ENCODE results near the gene ICOSLG.
"Not testable (repeated sequence)": the region's sequence is repeated elsewhere in the genome, so short reads cannot be mapped to it uniquely, and the experiment has no call there.

Gene ICOSLG

DNA sequence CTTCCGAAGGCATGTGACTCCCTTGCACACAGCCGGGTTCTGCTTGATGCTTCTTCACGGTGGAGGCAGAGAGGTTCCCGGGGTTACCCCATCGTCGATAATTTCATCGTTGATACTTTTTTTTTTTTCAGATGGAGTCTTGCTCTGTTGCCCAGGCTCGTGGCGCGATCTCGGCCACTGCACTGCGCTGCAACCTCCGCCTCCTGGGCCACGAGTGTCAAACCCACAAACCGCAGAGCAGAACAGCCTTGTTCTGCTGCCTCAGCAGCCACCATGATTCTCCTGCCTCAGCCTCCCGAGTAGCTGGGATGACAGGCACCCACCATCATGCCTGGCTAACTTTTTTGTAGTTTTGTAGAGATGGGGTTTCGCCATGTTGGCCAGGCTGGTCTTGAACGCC lies 20.1 kb downstream of the ICOSLG start:
- not testable (repeated sequence) for DNase-seq

DNA sequence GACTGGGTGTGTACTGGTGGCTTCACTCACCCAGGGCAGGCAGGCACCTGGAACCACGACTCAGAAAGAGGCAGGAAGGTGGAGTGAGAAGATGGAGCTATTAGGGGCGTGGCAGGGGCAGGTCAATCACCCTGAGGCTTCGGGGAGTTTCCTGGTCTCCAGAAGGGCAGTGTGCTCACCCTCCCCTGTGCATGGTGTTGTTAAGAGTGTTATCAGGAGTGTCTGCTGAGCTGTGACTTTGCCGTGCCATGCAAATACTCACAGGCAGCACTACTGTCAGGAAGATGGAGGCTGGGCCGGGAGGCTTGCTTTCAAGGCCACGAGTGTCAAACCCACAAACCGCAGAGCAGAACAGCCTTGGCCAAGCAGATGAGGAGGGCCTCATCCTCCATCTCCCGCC lies 22.3 kb downstream of the ICOSLG start:
- DNase-seq, result not testable (repeated sequence)

DNA sequence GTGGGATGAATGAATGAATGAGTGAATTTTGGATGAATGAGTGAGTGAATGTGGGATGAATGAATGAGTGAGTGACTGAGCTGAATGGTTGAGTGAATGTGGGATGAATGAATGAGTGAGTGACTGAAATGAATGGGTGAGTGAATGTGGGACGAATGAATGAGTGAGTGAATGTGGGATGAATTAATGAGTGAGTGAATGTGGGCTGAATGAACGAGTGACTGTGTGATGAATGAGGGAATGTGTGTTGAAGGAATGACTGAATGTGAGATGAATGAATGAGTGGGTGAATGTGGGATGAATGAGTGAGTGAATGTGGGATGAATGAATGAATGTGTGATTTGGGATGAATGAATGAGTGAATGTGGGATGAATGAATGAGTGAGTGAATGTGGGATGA lies 28.8 kb downstream of the ICOSLG start:
- DNase-seq, result not testable (repeated sequence)

DNA sequence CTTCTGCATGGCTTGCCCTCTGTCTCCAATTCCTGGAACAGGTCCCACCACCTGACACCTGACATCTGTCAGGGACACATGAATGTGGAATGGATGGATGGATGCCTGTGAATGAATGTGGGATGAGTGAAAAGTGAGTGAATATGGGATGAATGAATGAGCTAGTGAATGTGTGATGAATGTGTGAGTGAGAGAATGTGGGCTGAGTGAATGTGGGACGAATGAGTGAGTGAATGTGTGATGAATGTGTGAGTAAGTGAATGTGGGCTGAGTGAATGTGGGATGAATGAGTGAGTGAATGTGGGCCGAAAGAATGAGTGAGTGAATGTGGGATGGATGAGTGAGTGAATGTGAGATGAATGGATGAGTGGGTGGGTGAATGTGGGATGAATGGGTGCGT lies 29.2 kb downstream of the ICOSLG start:
- DNase-seq, result not testable (repeated sequence)

DNA sequence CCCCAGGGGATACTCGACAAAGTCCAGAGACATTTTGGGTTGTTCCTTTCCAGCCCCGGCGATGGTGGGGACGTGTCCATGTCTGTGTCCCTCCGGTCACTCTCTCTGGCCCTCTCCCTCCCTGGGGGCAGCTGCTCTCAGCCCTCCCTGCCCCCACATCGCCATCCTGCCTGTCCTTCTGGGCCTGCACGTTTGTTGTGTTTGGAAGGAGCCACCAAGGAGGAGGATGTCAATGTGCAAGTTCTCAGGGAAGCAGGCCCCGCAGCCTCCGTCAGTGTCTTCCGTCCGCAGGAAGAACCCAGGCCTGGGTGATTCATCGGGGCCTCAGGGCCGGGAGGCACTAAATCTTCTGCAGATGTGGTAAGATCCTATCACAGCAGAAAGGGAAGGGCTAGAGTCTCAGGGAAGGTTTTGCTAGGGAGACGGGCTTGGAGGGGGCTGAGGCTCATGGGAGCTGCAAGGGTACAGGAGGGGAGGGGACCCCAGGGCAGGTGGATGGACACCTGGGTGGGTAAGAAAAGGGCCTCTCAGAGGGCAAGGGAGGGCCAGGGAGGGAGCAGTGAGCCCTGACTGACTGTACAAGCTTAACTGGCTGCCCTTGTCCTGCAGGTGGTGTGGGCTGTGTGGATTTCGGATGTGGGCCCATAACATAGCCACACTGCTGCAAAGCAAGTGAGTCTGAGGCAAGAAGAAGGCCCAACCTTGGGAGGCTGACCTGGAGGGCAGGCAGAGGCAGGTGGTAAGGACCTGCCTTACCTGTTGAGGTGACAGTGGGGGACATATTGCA lies 32.7 kb downstream of the ICOSLG start:
- DNase-seq, result peak; percentile 6

DNA sequence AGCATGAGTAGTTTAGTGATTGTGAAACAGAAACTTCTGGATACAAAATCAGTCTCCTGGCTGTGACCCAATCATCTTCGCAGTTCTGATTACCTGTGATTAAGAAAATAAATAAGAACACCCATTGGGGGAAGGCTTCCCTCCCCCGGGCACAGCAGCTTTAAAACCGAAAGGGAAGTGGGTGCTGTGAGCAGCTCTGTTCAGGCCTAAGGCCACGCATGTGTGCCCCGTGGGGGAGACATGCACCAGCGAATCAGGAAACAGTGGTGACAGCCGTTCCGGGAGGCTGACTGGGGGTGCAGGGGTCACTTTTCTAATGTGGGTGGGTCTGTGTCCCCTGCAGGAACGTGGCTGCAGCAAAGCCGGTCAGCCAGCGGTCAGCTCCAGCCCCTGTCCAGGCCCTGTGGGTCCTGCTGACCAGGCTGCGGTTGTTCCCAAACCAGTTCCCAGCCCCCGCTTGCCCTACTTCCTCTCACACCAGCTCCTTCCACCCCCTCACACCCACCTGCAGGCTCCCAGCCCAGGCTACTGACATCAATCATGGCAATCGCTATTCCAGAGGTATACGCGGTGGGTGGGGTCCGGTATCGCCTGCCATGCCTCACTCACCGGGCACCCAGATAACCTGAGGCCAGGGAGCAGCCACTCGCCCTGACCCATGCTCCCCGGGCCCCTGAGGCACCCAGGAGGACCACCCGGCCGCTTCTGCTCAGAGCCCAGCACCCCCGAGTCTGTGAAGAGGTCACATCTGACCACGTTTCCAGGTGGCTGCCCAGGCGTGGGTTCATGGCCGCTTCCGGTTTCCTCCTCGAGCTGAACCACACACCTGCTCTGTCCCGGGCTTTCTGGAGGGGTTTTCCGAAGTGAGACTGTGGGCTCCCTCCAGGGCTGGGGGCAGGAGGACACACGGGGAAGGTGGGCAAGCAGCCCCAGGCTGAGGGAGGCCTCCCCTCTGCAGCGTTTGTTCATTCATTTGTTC lies 33.8 kb downstream of the ICOSLG start:
- not testable (repeated sequence) for DNase-seq

DNA sequence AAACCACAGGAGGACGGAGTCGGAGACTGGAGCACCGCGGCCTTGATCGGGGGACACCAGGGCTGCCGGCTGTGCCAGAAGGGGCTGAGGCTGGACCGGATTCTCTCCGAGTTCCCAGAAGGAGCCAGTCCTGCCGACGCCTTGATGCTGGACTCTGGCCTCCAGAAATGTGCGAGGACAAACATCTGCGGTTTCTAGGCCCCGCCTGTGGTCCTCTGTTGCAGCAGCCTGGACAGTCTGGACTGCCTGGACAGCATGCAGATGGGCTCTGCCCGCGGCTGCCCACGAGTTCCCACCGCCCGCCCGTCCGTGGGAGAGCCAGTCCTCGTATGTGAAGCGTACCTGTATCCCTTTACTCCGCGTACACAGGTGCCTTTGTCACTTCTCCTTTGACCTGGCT lies 34.6 kb downstream of the ICOSLG start:
- not testable (repeated sequence) for DNase-seq

DNA sequence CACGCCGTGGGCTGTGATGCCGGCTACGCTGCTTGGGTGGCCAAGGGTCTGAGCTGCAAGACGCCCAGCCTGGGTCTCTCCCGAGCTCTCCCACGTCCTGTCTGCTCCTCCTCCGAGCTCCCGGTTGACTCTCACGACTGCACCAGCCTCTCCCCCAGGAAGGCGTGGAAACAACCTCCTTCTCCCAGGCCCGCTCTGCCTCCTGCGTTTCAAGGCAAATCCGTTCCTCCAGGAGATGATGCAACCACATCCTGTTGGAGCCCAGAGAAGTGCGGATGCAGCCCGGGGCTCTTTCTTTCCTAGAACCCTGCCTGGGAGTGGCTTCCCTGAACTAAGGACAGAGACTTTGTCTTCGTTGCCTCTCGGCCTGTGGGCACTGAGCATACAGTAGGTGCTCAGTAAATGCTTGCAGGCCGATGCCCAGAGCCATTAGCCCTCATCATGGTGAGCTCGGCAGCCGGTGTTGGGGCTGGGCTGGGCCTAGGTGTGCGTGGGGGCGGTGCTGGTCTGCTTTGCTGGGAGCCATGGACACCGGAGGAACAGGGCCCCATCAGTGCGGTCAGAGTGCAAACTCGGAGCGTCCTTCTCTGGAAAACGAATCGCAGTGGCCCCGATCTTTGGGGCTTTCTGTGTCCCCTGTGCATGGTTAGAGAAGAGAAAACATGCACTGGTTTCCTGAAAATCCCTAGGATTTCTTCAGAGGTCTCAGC lies 38.0 kb downstream of the ICOSLG start:
- DNase-seq, result not testable (repeated sequence)

DNA sequence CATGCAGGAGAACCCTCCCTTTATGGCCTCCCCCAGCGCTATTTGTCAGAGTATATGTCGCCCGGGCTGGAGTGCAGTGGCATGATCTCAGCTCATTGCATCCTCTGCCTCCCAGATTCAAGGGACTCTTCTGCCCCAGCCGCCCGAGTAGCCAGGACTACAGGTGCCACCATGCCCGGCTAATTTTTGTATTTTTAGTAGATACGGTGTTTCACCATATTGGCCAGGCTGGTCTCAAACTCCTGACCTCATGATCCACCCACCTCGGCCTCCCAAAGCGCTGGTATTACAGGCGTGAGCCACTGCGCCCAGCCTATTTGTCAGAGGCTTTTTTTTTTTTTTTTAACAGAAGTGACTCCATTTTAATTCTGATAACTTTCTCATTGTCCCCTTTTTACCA lies 40.7 kb downstream of the ICOSLG start:
- not testable (repeated sequence) for DNase-seq

DNA sequence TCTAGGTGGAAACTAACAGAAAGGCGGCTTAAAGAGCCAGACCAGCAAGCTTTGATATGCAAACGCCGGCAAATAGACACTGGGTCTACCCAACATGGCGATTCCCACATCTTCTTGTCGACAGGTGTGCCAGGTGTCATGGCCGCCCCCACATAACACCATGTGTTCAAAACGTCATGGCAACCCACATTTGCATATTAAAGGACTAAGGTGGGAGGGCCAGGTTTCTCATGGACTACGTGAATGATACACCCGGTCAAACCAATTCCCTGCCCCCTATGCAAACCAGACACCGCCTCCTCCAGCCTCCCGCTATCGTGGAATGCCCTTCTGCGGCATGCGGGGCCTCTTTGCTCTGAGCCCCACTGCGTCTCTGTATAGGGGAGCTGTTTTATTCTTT lies 41.3 kb downstream of the ICOSLG start:
- DNase-seq, result no peak

DNA sequence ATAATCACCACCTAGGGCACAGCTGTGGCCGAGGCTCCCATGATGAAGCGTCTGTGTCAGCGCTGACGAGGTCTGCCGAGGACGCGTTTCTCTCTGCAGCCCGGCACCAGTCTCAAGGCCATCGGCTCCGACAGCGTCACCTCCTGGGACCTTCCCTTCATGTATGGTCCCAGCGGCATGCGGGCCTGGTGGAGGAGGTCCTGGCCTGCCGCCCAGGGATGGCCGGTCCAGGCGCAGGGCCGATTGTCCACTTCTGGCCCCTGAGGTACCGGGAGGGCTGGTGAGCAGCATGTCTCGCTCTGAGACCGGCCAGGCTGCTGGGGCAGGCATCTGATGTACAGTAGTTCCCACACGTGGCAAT lies 43.6 kb downstream of the ICOSLG start:
- not testable (repeated sequence) for DNase-seq

DNA sequence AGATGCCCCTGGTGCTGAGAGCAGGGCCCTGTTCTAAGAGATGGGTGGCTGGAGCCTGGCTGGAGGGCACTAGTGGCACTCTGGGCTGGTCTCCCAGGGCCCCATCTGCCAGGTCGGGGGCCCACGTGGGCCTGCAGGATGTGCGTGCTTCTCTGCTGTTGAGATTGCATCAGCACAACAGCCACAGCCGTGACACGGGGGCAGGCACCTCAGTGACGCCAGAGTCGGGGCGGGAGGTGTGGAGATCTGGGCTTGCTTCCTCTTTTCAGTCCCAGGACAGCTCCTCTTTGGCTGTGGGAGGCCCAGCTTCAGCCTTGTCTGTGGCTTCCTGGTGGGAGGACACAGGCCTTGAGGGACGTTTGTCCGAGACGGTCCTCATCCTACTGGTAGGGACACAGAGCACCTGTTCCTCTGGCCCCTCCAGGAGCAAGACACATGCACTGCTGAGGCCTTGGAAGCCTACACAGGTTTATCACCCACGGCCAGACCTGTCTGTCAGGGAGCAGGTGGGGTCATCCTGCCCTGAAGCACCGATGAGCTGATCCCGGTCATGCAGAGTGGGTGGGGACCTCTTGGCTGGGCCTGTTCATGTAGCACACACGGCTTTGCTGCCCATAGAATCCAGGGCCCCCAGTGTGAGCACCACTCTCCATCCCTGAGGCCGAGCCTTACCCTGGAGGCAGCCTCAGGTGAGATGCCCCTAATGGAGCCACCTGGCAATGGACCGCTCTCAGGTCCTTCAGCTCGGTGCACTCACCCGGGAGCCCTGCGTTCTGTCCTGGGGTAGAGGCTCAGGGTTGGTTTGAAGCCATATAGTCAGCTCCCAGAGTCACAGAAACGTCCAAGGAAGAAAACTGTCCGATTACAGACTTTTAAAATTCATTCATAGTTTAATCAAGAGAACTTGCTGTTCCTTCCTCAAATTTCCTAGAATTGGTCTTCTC lies 44.3 kb downstream of the ICOSLG start:
- DNase-seq, result not testable (repeated sequence)

DNA sequence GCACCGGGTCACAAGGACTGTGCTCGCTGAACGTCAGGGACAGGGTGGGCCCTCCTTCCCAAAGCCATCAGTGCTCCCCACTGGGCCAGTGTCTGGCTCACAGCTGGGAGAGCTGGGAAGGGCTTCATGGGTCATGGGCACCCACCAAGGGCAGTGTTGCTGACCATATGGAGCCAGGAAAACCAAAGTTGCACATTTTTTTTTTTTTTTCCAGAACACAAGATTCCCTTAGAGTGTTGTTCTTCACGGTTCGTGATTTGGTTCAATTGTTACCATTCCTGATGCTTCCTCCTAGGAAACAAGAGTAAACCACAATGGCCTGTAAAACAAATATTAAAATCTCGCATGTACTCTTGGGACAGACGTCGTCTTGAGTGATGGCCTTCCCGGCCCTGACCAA lies 45.9 kb downstream of the ICOSLG start:
- not testable (repeated sequence) for DNase-seq

DNA sequence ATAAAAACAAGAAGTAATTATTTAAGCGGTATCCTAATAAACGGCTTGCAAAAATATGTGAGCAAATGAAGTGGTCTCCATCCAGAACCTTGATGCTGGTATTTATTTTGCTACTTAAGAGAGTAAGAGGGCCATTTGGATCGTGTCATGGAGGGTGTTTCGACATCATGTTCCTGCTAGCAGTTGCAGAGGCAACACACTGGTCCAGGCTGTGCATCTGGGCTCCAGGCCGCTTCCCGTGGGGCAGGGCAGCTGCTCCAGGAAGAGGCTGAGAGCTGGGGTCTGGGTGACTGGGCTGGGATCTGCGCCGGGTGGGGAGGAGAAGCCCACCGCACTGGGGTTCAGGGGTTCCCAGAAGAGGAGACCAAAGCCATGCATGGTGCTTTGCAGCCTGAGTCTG lies 46.3 kb downstream of the ICOSLG start:
- DNase-seq, result not testable (repeated sequence)

DNA sequence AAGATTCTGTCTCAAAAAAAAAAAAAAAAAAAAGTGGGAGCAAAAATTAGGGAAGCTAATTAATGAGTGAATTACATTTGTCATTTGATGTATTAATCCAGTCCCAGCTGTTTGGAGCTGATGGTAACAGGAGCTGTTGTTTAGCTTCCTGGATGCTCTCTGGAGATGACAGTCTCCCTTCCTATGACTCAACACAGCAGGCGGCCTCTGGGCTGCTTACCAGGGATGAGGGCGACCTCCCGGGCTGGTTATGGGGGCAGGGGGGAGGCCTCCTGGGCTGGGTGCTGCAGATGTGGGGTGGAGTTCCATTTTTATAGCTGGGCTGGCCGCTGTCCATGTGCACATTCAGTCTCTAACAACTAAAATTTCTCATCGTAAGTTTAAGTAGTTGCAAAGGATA lies 47.6 kb downstream of the ICOSLG start:
- not testable (repeated sequence) for DNase-seq

DNA sequence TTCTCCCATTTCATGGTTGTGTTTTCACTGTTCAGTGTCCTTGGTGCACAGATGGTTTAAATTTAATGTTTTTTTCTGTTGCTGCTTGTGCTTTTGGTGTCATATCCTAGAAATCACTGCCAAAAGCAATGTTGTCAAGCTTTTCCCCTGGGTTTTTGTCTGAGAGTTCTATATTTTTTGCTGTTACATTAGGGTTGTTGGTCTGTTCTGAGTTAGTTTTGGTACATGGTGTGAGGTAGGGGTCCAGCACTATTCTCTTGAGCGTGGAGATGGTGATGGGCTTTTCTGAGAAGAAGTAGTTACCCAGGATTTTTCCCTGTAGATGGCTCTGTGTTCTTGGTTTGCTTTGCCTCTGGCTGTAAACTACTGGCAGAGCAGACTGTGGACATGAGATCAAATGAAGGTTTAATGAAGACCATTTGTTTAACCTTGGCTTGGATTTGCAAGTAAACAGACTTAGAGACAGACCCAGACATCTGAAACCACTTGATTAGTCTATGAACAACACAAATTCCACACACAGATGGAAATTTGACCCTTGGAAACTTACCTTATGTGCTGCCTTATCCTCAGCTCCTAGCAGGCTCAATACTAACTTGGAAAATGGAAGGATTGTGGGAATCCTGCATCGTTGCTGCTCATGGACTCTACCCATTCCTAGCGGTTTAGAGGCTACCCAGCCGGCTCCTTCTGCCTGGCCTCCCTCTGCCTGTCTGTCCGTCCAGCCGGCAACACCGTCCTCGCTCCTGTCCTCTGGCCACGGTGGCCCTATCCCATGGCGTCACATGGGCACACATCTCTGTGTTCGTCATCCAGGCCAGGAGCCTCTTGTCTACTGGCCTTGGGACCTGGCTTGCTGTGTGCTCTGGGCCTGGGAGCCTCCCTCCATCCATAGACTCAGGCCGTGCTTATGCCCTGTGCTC lies 50.1 kb downstream of the ICOSLG start:
- DNase-seq, result not testable (repeated sequence)

DNA sequence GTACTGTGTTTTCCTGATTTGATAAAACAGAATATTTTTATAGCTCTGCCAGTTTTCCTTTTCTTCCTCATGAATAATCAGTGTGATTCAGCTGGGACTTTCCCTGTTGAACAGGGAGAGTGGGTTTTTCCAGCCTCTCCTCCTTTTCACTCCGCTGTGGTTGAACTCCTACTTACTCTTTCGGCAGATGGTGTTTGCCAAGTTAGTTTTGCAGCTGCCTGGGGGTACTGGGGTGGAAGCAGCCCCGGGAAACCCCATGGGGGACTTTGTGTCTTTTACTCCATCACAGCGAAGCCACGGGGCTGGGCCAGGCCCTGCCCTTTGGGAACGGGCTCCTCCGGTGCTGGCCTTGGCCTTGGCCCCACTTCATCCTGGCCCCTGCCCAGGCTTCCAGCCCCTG lies 55.9 kb downstream of the ICOSLG start:
- DNase-seq, result not testable (repeated sequence)

DNA sequence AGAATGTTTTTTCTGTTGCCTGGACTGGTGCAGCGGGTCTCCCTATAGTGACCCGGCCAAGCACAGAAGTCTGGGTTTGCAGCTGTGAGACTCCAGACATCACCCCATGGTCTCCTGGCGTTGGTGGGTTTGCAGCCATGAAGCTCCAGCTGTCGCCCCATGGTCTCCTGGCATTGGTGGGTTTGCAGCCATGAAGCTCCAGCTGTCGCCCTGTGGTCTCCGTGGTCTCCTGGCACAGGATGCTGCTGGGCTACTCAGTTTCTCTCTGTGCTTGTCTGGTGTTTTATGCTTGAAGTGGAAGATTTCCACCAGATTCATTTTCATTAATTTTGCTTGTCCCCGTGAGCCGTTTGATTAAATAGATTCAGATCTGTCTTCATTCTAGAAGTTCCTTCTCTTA lies 58.5 kb downstream of the ICOSLG start:
- DNase-seq, result not testable (repeated sequence)

DNA sequence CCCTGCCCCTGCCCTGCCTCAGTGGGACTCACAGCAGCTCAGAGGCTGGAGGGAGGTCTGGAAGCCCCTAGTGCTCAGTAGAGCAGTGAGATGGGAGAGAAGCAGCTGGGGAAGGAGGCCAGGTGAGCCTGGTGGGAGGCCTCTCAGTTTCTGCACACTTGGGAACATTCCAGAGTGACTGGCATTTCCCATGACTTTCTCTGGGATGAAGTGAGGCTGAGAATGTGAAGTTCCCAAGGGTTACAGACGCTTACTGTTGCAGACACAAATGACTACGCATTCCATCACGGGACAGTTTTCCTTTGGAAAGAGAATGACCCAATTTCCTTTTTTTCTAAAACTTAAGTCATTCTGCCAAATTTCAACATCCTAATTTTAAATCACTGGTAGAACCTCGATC lies 59.2 kb downstream of the ICOSLG start:
- DNase-seq, result not testable (repeated sequence)

DNA sequence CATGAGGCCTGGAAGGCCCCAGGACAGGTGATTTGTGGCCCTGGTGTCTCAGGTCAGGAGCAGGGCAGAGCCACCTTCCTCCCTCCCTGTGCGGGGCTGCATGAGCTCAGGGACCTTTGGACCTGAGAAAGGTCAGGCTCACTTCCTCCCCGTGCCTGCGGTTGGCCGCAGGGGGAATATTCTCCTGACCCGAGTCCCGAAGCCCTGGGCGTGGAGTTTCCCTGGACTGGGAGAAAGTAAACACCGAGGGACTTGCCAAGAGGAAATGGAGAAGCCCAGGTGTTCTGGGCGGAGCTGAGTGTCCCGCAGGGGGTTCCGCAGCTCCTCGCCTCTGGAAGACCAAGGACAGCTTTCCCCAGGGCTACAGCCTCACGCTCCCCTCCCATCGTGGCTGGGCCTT lies 64.6 kb downstream of the ICOSLG start:
- DNase-seq, result not testable (repeated sequence)

DNA sequence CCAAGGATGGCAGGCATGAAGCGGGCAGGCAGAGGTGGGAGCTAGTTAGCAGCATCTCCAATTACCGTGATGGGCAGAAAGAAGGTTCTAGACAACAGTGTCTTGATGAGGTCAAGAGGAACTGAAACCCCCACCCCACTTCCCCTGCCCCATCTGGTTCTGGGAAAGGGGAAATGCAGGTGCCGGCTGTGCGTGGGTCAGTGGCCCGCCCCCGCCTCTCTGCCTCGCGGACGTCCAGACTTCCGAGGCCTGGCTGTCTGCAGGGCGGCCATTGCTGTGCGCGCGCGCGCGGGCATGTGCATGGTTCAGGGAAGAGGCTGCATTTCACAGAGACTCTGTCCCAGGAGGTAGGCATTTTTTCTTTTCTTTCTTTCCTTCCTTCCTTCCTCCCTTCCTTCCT lies 65.6 kb downstream of the ICOSLG start:
- DNase-seq, result not testable (repeated sequence)

All from activated CD4-positive, CD25-positive, alpha-beta regulatory T cell treated with anti-CD3 and anti-CD28 coated beads, Interleukin-2, amount 50 U/mL, for 72 hours (primary cell).